HFF-Myc (cell line): ENCODE data around the gene TAF6.

Experiments
- DNase-seq: peaks from one replicate; pipeline ENCODE4 v3.0.0-alpha.2; 2011; ENCODE audit warnings: low read depth; ENCODE audit errors: extremely low read depth
- H3K4me3 ChIP-seq: replicated peaks from 2 replicates; pipeline ENCODE4 v1.5.1; 2011; ENCODE audit warnings: low read depth, mild to moderate bottlenecking, control low read depth, low read length
- CTCF ChIP-seq: IDR thresholded peaks from 2 replicates; pipeline ENCODE4 v1.5.1; 2012; ENCODE audit warnings: mild to moderate bottlenecking, low read depth, low read length, control low read depth; ENCODE audit errors: missing control alignments

TAF6 gene

GRCh38 chr7:100119072-100119969 is at the start of gene TAF6, which contains the start of gene CNPY4:
Gene TAF6, minus strand, starts transcription at chr7:100119358. Its CDS starts 5,149 bp downstream, at chr7:100114209.
Gene CNPY4, plus strand, starts transcription at chr7:100119634. Its CDS starts 111 bp downstream, at chr7:100119745.
- peak; percentile 89 for DNase-seq
- peak within 1 kb of the TSS; percentile 98 for H3K4me3 ChIP-seq
- no peak for TF ChIP-seq CTCF

DNA sequence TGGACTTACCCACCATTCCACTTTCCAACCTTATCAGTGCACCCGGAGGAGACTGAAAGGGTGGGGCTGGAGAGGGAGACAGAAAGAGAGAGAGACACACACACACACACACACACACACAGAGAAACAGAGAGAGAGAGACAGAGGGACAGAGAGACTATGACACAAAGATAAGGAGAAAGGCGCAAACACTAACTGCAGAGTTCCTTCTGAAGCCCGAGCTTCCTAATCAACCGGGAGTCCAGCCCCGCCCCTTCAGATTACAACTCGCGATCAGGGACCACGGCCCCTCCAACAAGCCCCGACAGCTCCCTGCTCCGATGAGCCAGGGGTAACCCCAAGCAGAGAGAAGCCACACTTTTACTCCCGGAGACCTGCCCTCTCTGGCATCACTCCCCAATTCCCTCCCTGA is 48.8 kb upstream of the TAF6 start:
- TF ChIP-seq CTCF: no peak
- DNase-seq: no peak

GRCh38 chr7:100166970-100167911 is 48.1 kb upstream of the TAF6 start:
- peak overlapping the region; percentile 41 for H3K4me3 ChIP-seq
- no peak for TF ChIP-seq CTCF

More for the DNA sequence above, 48.8 kb upstream of the TAF6 start:
- H3K4me3 ChIP-seq: peak overlapping the region; percentile 41

GRCh38 chr7:100166317-100166940 is 47.3 kb upstream of the TAF6 start:
- no peak for DNase-seq
- no peak overlapping the region for H3K4me3 ChIP-seq
- TF ChIP-seq CTCF: no peak

More at GRCh38 chr7:100166970-100167911, 48.1 kb upstream of the TAF6 start:
- DNase-seq: no peak

- no peak overlapping the region for H3K4me3 ChIP-seq
- no peak for DNase-seq
- no peak for TF ChIP-seq CTCF
Measured at GRCh38 chr7:100163871-100164270, 44.7 kb upstream of the TAF6 start.

DNA sequence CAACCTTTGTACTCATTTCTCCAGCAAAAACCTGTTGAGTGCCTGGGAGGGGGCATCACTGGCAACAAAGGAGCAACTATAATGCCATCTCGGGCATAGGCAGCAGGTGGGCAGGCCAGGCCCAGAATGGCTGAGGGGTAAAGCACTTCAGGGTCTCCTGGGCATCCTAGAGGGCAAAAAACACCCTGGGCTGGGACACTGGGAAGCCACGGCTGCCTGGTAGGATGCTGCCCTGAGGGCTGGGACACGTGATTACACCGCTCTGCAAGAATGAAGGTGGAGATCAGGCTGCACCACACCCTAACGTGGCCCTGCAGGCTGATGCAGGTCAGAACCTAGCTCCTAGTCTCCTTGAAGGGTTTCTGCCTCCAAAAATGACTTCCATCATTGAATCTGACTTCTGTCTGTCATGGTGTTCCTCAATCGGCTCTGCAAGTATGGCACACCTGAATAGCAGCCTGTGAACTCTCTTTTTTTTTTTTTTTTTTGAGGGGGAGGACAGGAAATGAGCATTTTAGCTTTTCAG is 43.9 kb upstream of the TAF6 start:
- no peak overlapping the region for H3K4me3 ChIP-seq
- DNase-seq: no peak

More for the DNA sequence above, 43.9 kb upstream of the TAF6 start:
- no peak for TF ChIP-seq CTCF
